ENCODE results near the gene NCK2. TPM values are rescaled to one million over a fixed set of nuclear protein-coding genes. Genes with fewer than 3 reads are reported as not detected.

NCK2 gene
- total and polyA plus RNA-seq, 2 of the 13 experiments (the other 11 are each of a cell fraction or from before 2014, with no cell fraction given), result 14.8 to 23.5 TPM

- CTCF ChIA-PET (ENCODE audit: low intra/inter-chr PET ratio, low total read pairs), result no interaction called here
- intact Hi-C loops (cut with micrococcal nuclease; ENCODE audit: unreplicated experiment) (no loop called here), in situ Hi-C loops (cut with HindIII; ENCODE audit: extremely low pct_ligation_motif_present, low pct_unique_long_range_greater_than_20kb) (no loop called here)
- Histone ChIP-seq H3K9me3 (ENCODE audit: low read length) (peaks cover 4% of the 10 kb centered on the region; the same call in 1 of the 2 replicates), H4K20me1 (ENCODE audit: insufficient read depth, low read length) (no peaks in the 10 kb centered on the region), H3K27ac (ENCODE audit: extremely low read length, insufficient read depth, low read length) (no peak overlapping the region), H3K4me1 (ENCODE audit: insufficient read depth, low read length) (peaks cover 46% of the 10 kb centered on the region), H3K79me2 (ENCODE audit: insufficient read depth, low read length) (no peaks in the 10 kb centered on the region), H3K36me3 (replicated peaks in 1 of 2; ENCODE audit: control insufficient read depth in 1 of 2, insufficient read depth in 2 of 2, low read length in 2 of 2) (no peaks in the 10 kb centered on the region), H3K4me3 (replicated peaks in 1 of 3; ENCODE audit: insufficient read depth in 1 of 3, low read depth in 2 of 3, low read length in 3 of 3) (no peak overlapping the region), H2AFZ (ENCODE audit: low read length) (no peak overlapping the region), H3K4me2 (ENCODE audit: low read depth, low read length) (no peak overlapping the region), H3K27me3 (ENCODE audit: control insufficient read depth in 1 of 2, insufficient read depth in 2 of 2, low read length in 2 of 2) (no peaks in the 10 kb centered on the region), H3K9ac (ENCODE audit: insufficient read depth, low read depth, low read length) (no peak overlapping the region)
- 31% methylated on average over 6 of the region's 6 CpGs for WGBS (ENCODE audit: low lambda C conversion rate)
- DNase-seq (ENCODE audit: low spot score) (peak; percentile 38), FAIRE-seq (peak; percentile 8), ATAC-seq (peak; percentile 24; the same call in 2 of the 3 replicates)
- no TSS peak for BruUV-seq (replicated peaks)
- POLR2A ChIA-PET, result interaction anchor here (1.2 kb wide), 1 partner anchor 18 kb away, joined by 5 read pairs; no protein-coding TSS in a partner anchor
- TF ChIP-seq ZBTB34 (CRISPR knock-in tag; IDR thresholded peaks at IDR 0.05) (no peak), ZNF879 (CRISPR knock-in tag; IDR thresholded peaks at IDR 0.05) (no peak), NBN (conservative IDR thresholded peaks at IDR 0.05) (no peak), KDM5A (IDR thresholded peaks at IDR 0.05; ENCODE audit: borderline replicate concordance, low read length) (no peak), NR0B2 (CRISPR knock-in tag; IDR thresholded peaks at IDR 0.05) (no peak), RXRA (CRISPR knock-in tag; IDR thresholded peaks at IDR 0.05) (peak; percentile 81), THRA (CRISPR knock-in tag; IDR thresholded peaks at IDR 0.05; ENCODE audit: borderline replicate concordance) (peak; percentile 91; the same call in 1 of the 2 replicates), ZNF17 (CRISPR knock-in tag; IDR thresholded peaks at IDR 0.05) (no peak), NFATC3 (CRISPR knock-in tag; IDR thresholded peaks at IDR 0.05) (no peak), ZNF761 (CRISPR knock-in tag; conservative IDR thresholded peaks at IDR 0.05) (no peak), GLMP (CRISPR knock-in tag; IDR thresholded peaks at IDR 0.05; ENCODE audit: borderline replicate concordance) (no peak), GMEB1 (CRISPR knock-in tag; IDR thresholded peaks at IDR 0.05; ENCODE audit: borderline replicate concordance) (no peak), ZNF180 (CRISPR knock-in tag; IDR thresholded peaks at IDR 0.05; ENCODE audit: borderline replicate concordance, low read depth) (no peak), THYN1 (CRISPR knock-in tag; IDR thresholded peaks at IDR 0.05; ENCODE audit: borderline replicate concordance, low read depth) (no peak), ZNF317 (CRISPR knock-in tag; IDR thresholded peaks at IDR 0.05) (no peak), ZSCAN12 (CRISPR knock-in tag; IDR thresholded peaks at IDR 0.05) (no peak), LBX2 (CRISPR knock-in tag; IDR thresholded peaks at IDR 0.05; ENCODE audit: borderline replicate concordance) (no peak)
Measured at GRCh38 chr2:105937498-105938097, 192.9 kb downstream of the NCK2 start.

Data from HepG2 (cell line).